OCI-LY7 (cell line): Measurements from ENCODE around the gene SPEN.

Experiments used
- CTCF ChIP-seq: fragments of 200-600 bp; sonication (generic); conservative IDR thresholded peaks from 2 replicates; pipeline ENCODE4 v1.5.1; 2014; ENCODE audit warnings: mild to moderate bottlenecking, antibody characterized with exemption, low read length, moderate library complexity, mixed read lengths
- EZH2phosphoT487 ChIP-seq: fragments of 200-600 bp; sonication (generic); IDR thresholded peaks from 2 replicates; pipeline ENCODE4 v1.6.1; 2018; ENCODE audit warnings: low read depth, borderline replicate concordance, mild to moderate bottlenecking, mixed run types, antibody characterized with exemption, low read length, moderate library complexity, mixed read lengths

- TF ChIP-seq CTCF (peak; percentile 7; the same call in 1 of the 2 replicates), EZH2phosphoT487 (no peak)
Observed at GRCh38 chr1:15975805-15976680, 128.5 kb downstream of the SPEN start, which contains the start of gene ZBTB17.
